Kidney glomerular epithelial cell (primary cell): ENCODE results near the gene DRD2.
"Not testable (repeated sequence)": the region's sequence is repeated elsewhere in the genome, so short reads cannot be mapped to it uniquely, and the experiment has no call there.

Experiments
- DNase-seq: peaks from one replicate; lab custom pipeline; 2025; lab: John Stamatoyannopoulos, UW

The DRD2 gene

DNA sequence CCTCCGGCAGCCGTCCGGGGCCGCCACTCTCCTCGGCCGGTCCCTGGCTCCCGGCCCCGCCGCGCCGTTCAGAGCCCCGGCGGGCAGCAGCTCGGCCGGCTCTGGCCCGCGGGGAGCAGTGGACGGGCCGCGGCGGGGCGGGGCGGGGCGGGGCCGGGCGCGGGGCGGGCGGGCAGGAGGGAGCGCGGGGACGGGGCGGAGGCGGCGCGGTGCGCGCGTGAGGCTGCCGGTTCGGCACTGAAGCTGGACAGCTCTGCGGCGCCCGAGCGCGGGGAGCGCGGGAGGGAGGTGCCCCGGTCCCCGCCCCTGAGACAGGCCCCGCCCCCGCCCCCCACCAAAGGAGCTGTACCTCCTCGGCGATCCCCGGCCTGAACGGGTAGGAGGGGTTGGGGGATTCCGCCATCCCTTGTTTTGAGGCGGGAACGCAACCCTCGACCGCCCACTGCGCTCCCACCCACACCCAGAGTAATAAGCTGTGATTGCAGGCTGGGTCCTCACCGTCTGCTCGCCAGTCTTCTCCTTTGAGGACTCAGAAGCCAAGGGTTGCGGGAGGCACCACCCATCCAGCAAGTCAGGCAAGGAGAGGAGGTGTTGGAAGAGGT is at the start of gene DRD2:
TSS of gene DRD2 (minus strand) at position 239 of the 602 bp plus-strand sequence. CDS start 50,747 bp downstream, outside the sequence.
- no peak for DNase-seq

DNA sequence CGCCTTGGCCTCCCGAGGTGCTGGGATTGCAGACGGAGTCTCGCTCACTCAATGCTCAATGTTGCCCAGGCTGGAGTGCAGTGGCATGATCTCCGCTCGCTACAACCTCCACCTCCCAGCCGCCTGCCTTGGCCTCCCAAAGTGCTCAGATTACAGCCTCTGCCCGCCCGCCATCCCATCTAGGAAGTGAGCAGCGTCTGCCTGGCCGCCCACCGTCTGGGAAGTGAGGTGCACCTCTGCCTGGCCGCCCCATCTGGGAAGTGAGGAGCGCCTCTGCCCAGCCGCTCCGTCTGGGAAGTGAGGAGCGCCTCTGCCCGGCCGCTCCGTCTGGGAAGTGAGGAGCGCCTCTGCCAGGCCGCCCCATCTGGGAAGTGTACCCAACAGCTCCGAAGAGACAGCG is 48.7 kb upstream of the DRD2 start:
- not testable (repeated sequence) for DNase-seq

DNA sequence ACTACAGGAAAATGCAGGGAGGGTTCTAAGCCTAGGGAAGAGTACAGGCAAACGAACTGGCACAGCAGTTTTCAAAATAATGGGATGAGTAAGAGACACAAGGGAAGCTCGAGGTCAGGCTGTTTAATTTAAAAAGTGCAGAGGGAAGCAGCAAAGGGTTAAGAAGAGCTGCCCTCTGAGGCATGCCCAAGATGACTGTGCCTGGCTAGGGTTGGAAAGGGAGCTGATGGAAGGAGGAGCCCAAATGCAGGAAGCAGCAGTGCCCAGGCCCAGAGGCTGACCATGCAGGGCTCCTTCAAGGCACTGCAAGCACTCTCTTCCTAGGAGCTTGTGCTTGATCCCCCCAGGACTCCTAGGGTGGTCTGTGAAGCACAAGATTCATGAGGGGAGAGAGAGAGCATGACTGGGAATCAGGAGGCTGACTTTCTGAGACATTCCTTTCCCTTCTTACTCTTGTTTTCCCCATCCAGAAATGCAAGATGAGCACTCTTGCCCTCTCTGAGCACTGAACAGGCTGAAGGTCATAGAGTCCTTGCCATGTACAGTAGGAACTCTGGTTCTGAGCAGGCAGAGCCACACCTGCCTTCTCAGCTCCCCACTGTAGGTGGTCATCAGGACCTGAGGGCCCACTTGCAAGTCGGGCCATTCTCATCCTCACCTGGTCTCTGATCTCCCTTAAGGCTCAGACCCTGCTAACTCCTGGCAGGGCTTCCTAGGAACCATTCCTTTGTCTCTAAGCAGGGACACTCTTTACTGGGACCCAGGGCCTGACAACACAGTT is 46.7 kb upstream of the DRD2 start:
- peak; percentile 8 for DNase-seq

DNA sequence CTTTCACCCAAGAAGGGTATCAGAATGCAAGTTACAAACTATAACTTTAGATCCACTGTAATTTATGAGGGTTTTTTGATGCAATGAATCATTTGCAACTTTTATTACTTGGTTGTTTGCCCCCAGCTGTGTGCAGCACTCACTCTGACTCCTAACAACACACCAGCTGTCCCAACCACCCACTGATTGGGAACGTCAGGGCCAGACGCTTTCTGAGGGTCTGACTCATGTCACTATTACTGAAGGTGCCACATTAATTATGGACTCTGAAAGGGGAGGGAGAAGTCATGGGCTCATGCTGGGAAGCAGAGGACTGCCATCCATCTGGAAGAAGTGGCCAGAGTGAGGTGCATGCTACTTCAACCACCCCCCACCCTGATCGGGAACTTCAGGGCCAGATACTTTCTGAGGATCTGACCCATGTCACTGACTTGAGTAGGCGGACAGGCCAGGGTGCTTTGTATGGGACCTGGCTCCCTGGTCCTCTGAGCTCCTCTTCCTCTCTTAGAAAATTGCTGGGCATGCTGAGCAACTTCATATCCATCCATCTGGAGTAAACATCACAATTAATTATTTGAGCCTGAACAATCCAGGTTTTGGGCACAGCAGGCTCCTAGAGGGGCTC is 44.9 kb upstream of the DRD2 start:
- no peak for DNase-seq

DNA sequence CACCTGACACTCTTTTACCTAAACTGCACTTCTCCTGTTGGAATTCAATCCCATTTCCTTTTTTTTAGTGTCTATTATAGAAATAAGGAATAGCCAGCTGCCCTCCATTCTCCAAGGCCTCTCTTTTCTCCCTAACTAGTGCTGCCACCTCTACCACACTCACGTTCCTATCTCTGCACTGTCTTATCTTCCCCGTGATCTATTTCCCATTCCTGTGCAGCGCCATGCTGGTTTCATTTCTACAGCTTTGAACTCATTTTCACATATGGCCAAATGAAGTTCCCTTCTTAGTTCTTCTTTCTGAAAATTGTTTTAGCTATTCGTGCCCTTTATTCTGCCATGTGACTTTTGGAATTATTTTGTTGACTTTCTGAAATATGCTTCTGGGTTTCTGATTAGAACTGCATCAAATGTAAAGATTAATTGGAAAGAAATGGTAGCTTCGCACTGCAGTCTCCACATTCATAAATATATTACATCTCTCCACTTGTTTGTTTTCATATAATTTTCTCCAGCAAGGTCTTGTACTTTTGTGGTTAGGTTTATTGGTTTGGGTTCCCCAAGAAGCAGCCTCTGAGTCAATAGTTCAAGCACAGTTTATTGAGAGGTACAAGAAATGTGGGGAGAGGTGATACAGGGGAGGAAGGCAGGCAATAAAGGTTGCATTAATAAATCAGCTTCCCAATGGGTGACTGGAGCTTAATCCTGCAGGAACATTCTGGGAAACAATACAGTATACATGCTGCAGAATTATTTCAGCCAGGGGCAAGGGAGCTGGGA is 43.7 kb upstream of the DRD2 start:
- DNase-seq: no peak

DNA sequence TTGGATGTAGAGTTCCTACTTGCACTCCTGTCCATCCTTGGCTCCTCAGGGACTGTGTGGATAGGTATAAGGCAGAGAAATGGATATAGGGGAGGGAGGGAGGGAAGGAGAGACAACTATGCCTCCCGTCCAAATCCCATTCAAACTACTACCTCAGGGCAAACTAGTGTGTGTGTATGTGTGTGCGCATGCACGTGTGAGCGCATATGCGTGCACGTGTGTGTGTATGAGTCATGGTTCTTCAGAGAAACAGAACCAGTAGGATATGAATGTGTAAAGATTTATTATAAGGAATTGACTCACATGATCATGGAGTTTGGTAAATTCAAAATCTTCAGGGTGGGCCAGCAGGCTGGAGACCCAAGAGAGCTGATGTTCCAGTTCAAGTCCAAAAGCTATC is 42.2 kb upstream of the DRD2 start:
- no peak for DNase-seq

DNA sequence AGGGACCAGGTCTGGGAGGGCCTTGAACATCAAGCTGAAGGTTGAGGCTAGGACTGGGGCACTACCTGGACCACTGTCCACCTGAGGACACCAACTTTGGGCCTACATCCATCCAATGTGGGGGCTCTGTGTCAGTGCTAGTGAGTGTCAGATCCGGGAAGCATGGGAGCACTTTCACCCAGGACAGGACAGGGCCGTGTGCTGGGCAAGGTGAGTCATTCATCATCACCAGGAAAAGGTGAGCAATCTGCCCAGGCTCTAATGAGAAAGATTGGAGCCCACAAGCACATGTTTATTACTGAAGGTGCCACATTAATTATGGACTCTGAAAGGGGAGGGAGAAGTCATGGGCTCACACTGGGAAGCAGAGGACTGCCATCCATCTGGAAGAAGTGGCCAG is 39.7 kb upstream of the DRD2 start:
- no peak for DNase-seq

DNA sequence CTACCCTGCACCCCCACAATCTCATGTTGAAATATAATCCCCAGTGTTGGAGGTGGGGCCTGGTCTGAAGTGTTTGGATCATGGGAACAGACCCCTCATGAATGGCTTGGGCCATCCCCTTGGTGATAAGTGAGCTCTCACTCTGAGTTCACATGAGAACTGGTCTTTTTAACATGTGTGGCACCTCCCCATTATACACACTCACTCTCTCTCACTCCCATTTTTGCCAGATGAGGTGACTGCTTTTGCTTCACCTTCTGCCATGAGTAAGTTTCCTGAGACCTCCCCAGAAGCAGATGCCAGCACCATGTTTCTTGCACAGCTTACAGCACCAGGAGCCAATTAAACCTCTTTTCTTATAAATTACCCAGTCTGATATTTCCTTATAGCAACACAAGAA is 32.1 kb upstream of the DRD2 start:
- DNase-seq: no peak

DNA sequence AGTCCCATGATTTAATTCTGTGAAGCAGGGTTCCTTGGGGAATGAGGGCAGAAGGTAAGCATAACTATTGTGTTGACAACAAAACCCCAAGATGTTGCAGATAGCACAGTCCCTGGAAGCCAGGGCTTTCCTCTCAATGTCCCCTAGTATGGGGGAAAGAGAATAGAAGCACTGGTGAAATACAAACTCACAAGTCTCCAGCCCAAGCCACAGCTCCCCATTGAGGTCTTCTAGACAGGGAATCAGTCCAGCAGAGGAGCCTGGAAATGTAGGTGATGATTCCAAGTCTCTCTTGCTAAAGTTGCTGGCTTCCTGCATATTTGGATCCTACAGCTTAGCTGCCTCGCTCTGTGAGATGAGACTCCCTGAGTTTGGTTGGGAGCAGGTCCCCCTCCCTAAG is 31.7 kb upstream of the DRD2 start:
- no peak for DNase-seq

DNA sequence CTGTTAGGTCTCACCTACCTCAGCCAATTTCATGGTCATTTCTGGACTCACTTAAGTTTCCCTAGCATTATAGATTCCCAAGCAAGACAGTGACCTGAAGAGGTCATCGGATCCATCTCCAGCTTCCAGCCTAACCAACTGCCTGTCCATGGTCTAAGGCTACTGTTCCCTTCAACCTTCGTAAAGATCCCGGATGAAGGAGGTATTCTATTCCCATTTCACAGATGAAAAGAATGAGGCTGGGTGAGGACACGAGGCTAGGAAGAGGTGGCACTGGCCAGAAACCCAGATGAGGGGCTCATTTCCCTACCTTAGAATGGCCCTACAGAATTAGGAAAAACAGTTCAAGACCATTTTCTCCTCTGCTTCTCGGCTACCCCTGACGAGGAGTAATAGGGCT is 31.3 kb upstream of the DRD2 start:
- no peak for DNase-seq

DNA sequence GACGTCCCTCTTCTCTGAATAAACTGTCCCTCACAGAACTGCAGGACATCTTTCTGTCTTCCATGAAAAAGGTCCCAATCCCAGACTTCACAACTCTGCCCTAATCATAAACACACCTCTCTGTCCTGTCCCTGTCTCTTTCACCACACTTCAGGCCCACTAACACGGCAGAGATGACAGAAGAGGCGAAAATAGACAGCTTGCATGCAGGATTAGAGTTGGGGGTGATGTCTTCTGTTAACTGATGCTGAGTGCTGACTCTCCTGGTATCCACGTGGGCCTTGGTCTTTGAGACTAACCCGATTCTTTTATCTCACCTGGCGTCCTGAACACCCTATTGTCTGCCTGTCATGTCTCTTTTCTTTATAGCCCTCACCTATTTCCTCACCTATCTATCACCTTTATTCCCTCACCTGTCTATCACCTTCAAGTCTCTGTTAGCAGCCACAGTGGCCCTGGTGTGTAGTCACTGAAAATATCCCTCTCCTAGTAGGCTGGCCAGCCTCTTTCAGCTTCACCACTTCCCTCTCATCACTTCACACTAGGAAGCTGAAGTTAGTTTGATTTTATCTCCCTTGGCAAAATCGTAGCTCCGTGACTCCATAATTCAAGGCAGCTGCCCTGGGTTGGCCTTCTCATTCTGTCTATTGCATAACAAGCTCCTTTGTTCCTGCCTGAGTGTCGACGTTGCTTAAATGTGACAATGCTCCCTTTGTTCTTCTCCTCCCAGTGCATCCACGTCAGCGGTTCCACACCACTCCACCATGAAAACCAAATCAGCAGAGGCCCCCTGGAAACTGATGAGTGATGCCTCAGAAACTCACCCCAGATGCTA is 30.6 kb upstream of the DRD2 start:
- DNase-seq: peak; percentile 76

DNA sequence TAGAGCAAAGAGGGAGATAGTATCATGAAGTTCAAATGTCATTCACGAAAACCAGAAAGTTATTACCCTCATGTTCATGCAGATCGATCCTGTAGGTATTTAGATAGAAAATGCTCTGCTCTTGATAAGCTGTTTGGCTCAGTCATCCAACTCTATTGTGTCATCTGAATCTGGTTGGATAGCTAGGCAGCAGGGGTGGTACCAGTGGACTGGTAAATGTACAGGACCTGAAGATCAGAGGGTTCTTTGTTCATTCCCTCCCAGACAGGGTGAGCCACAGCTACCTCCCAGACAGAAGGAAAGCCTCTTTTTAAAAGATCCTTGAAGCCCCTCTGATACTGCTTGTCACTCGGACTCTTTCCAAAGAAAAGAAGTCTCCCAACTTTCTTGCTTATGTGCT is 29.8 kb upstream of the DRD2 start:
- no peak for DNase-seq

DNA sequence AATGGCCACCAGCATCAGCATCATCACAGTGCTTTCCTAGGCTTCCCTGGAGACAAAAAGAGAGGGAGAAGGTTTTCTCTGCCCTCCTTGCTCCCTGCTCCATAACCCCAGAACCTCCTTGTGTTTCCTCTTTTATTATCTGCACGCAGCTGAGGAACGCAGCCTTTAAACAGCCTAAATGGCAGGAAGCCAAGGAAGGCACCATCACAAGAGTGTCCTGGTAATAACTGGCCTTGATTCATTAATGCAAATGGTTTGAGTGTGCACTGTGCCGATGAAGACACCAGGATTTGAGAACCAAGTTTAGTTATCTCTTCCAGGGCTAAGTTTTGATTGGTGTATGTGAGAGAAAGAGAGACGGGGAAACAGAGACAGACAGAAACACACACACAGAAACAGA is 29.4 kb upstream of the DRD2 start:
- no peak for DNase-seq

DNA sequence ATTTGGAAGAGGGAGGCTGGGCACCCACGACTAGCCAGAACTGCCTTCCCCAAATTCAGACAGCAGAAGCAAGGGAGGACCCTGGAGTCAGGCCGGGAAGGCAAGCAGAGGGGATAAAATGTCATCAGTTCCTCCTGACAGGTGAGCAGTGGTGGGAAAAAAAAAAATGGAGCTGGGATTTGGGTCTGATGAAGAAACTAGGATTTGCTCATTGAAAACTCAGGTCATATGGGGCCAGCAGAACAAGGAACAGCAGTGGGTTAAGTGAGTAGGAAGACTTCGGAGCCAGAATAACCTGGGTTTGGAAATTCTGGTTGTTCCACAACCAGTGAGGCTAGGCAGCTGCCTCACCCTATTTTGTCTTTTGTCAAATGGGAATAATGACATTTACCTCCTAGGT is 28.9 kb upstream of the DRD2 start:
- no peak for DNase-seq

DNA sequence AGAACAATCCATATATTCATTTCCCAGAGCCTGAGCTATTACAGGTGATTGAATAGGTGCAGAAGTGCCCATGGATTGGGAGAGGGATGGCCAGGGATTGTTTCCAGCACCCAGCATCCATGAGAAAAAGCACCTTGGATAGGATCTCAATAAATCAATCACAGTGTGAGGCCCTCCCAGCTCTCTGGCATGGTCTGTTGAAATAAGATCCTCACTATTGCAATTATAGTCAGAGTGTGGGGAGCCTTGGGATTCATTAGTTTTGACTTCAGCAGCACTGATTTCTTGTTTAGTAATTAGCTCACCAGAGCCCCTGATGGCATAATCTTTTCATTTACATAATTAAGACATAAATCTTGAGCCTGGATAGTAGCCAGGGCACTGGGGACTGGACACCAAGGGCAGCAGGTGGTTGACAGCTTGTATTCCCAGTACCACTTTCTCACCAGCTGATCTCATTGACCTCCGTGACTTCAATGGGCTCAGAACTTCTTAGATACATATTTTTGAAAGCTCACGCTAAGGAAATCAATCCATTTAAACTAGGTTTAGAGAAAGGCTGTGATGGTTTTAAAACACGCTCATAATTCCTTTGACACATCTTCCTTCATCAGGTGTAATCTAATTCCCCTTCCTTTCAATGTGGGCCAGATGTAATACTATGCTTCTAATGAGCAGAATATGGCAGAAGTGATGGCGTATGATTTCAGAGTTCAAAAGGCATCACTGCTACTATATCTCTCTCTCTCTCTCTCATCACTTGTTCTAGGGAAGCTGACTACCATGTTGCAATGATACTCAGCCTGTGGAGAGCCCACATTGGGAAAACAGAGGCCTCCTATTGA is 22.1 kb upstream of the DRD2 start:
- no peak for DNase-seq

DNA sequence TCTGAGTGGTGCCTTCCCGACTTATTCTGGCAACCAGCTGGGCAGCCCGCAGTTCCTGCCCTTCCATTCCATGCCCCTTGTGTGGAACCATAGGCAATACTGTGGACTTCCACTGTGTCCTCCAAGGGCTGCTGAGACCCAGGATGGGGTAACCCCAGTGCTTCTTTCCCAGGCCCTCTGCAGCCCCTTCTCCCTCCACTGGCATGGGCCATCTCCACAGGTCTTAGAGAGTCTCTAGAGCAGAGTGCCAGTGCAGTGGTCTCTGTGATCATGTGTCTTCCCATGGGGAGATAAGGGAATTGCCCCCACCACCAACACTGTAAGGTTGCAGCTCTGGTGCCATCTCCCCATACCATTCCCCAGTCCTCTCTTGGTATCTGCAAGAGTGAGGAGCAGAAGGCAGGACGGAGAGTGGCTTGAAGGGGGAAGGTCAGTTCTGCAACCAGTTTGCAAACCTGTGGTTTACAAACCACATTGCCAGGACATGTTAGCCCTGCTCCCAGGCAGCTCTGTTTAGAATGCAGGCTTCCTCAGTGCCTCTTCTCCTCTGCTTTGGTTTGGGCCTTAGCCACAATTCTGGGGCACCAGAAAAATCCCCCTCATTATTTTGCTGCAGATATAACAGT is 20.9 kb upstream of the DRD2 start:
- DNase-seq: no peak

DNA sequence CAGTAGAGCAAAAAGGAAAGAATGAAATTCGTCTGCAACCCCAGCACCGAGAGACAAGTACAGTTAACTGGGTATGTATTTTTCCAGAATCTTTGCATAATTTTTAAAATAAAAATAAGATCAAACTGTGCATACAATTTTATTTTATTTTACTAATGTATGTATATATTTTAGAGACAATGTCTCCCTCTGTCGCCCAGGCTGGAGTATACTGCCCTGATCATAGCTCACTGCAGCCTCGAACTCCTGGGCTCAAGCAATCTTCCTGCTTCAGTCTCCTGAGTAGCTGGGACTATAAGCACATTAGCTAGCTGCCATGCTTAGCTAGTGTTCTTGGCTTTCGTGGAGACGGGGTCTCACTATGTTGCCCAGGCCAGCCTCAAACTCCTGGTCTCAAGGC is 18.8 kb upstream of the DRD2 start:
- DNase-seq: no peak

DNA sequence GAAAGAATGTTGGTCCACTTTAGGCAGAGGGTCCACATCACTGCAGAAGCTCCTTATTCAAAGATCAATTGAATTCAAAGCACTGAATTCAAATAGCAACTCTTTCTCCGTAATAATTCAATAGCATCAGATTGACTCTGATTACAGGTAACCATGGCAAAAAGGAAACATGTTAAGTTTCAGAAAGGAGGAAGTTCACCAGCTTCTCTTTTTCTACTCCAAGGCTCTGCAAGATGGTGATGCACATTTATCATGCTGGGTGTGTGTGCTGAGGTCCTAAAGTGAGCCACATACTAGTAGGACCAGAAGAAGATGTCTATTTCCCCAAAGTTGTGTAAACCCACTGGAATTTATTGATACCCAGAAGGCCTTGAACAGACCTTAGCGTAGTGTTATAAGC is 18.0 kb upstream of the DRD2 start:
- no peak for DNase-seq

DNA sequence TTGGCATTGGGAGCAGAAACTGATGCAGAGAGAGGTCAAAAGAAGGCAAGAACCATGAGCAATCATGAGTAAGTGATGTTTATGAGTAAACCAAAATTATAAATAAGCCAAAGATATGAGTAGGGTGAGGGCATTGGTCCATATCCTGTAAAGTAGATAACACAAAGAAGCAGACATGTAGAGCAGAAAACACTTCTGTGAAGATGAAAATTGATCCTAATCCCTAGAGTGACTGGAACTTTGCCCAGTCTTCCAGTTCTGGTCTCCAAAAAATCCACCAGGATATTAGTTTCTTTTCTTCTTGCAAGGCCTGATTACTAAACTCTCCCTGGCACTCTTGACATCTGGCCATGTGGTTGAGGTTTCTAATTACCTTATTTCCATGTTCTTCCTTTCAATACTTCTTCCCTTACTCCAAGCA is 13.7 kb upstream of the DRD2 start:
- DNase-seq: no peak

DNA sequence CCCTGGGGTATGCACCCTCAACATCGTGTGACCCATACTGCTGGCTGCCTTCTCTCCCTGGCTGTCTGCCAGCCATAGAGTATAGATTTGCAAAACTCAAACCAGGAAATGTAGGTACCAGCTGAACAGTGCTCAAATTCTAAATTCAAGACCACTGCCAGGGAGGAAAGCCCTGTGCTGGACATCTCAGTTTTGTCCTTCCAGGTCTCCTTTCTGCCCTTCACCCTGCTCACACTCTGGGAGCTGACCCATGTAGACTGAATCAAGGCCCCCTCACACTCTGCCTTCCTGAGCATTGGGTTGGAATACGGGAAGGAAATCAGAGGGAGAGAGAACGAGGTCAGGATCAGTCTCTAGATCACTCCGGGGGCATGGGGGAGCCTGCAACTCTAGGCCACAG is 12.4 kb upstream of the DRD2 start:
- DNase-seq: no peak
